ENCODE results near the gene EFNA3.

DNA sequence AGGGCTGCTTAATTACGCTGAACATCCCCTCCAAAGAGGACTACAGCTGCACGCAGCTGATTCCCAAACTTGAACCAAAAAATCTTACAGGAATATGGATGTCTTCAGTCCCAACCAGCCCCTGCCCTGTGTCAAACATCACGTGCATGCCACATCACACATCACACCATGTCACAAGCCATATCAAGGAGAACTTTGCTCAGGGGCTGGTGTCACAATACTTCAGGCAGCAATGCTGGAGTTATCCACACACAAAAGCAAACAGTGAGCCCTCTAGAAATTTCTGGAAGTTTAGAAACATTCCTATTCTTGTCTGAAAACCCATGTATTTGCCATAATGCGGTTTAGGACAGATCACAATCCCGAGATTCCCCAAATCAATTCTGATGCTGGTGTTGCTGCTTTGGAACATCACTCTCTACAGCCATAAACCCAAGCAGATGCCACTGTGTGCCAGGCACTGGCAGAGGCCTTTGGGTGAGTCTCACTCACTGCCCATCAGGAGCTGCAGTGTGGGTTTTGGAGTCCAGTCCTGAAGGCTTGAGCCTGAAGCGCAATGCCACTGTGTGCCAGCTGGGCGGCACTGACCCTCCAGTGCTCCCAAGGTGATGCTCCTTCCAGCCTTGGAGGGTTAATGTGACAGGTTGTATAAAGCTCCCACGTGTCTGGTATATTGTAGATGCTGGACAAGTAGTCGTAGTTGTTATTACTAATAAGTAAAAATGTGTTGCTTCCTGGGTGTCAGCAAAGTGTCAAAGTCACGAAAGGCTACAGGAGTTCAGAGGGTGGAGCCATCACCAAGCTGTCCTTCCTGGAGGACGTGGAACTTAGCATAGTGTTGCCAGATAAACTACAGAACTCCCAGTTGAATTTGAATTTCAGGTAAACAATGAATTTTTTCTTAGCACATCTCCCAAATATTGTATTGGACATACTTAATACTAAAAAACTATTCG is 28.9 kb downstream of the EFNA3 start:
- TF ChIP-seq GATA3 (IDR thresholded peaks at IDR 0.05; ENCODE audit: low read depth, low read length) = no peak
- no peak for TF ChIP-seq GATA2 (IDR thresholded peaks at IDR 0.05; ENCODE audit: low read depth, low read length)
